Right ventricle myocardium inferior (tissue), 1 donor: Measurements from ENCODE around the gene LYPD3. TPM values are rescaled to one million over a fixed set of nuclear protein-coding genes. Genes with fewer than 3 reads are reported as not detected.
A peak's percentile ranks its signal among the peaks of the same experiment; 100 is the strongest.

Experiments used
- ATAC-seq: fragments of 200-7000 bp; cut with Tn5 transposase; one replicate; pipeline ENCODE4 v1.9.1; 2020; ENCODE audit warnings: mild to moderate bottlenecking, moderate library complexity
- DNase-seq: peaks from one replicate; pipeline ENCODE4 v3.0.0; 2021; ENCODE audit errors: missing footprints
- intact Hi-C: fragments of 100-400 bp; cut with DNase I; formaldehyde crosslinking; loops from one replicate; pipeline ENCODE4 v1.11.0; 2022
- total RNA-seq: library from RNA; stranded (reverse); fragmentation: NEBNext Ultra II Directional; extraction: Animal tissue kit (Norgen Biotek cat#: 25700); gene quantifications from one replicate; pipeline ENCODE4 v1.2.1, GENCODE V29; 2021
- donor health status: DM: no; HTN: yes; CAD: no; lungs with severe emphysema.

Gene LYPD3
- total RNA-seq, 1 donor from 2014 or later, result 0.19 TPM

GRCh38 chr19:43489979-43490599, 24.7 kb upstream of the LYPD3 start:
- ATAC-seq, result no peak

GRCh38 chr19:43489310-43489709, 23.9 kb upstream of the LYPD3 start:
- intact Hi-C loops, result no loop called here
- DNase-seq, result no peak
- ATAC-seq, result no peak

More at GRCh38 chr19:43489979-43490599, 24.7 kb upstream of the LYPD3 start:
- no peak for DNase-seq
- intact Hi-C loops, result no loop called here

GRCh38 chr19:43488179-43488578, 22.8 kb upstream of the LYPD3 start:
- no peak for ATAC-seq
- intact Hi-C loops, result no loop called here

GRCh38 chr19:43486412-43486811, 21.0 kb upstream of the LYPD3 start:
- ATAC-seq (no peak), DNase-seq (no peak)
- intact Hi-C loops, result no loop called here

More at GRCh38 chr19:43488179-43488578, 22.8 kb upstream of the LYPD3 start:
- DNase-seq, result no peak

- intact Hi-C loops, result no loop called here
- DNase-seq (no peak), ATAC-seq (no peak)
Measured at GRCh38 chr19:43485951-43486350, 20.5 kb upstream of the LYPD3 start.

GRCh38 chr19:43483281-43483680, 17.9 kb upstream of the LYPD3 start:
- no peak for ATAC-seq
- intact Hi-C loops, result no loop called here
- DNase-seq, result no peak

GRCh38 chr19:43482193-43482592, 16.8 kb upstream of the LYPD3 start:
- ATAC-seq, result no peak
- DNase-seq, result no peak
- intact Hi-C loops, result no loop called here

- no peak for DNase-seq
- ATAC-seq, result no peak
- intact Hi-C loops, result no loop called here
Measured at GRCh38 chr19:43481701-43482100, 16.3 kb upstream of the LYPD3 start.

GRCh38 chr19:43480574-43480973, 15.2 kb upstream of the LYPD3 start:
- no peak for ATAC-seq
- no peak for DNase-seq
- intact Hi-C loops, result no loop called here

GRCh38 chr19:43479961-43480561, 14.7 kb upstream of the LYPD3 start:
- no peak for ATAC-seq
- intact Hi-C loops, result no loop called here

GRCh38 chr19:43479226-43479625, 13.8 kb upstream of the LYPD3 start:
- no peak for DNase-seq
- intact Hi-C loops, result no loop called here
- no peak for ATAC-seq

More at GRCh38 chr19:43479961-43480561, 14.7 kb upstream of the LYPD3 start:
- no peak for DNase-seq

GRCh38 chr19:43478323-43478722, 12.9 kb upstream of the LYPD3 start:
- DNase-seq (no peak), ATAC-seq (no peak)
- intact Hi-C loops, result no loop called here

GRCh38 chr19:43476606-43477005, 11.2 kb upstream of the LYPD3 start:
- no peak for ATAC-seq
- intact Hi-C loops, result no loop called here
- no peak for DNase-seq

- intact Hi-C loops, result loop anchor here (2.0 kb wide), 1 partner anchor 22 kb away; no protein-coding TSS in a partner anchor
- DNase-seq (peak; percentile 95), ATAC-seq (peak; percentile 96)
Measured at GRCh38 chr19:43474986-43475705, 9.7 kb upstream of the LYPD3 start.

- intact Hi-C loops, result loop anchor here (2.0 kb wide), 1 partner anchor 22 kb away; no protein-coding TSS in a partner anchor
- no peak for DNase-seq
- ATAC-seq, result peak; percentile 1
Measured at GRCh38 chr19:43474487-43474886, 9.1 kb upstream of the LYPD3 start.

GRCh38 chr19:43471091-43471490, 5.7 kb upstream of the LYPD3 start:
- DNase-seq (no peak), ATAC-seq (no peak)
- intact Hi-C loops, result no loop called here

- DNase-seq, result no peak
- no peak for ATAC-seq
- intact Hi-C loops, result no loop called here
Measured at GRCh38 chr19:43470288-43470687, 4.9 kb upstream of the LYPD3 start.

GRCh38 chr19:43469160-43469480, 3.7 kb upstream of the LYPD3 start:
- ATAC-seq (no peak), DNase-seq (no peak)
- intact Hi-C loops, result loop anchor here (10.0 kb wide), 1 partner anchor 126 kb away; the partner anchor contains the start of genes IRGQ and ZNF576

- ATAC-seq (no peak), DNase-seq (no peak)
- intact Hi-C loops, result loop anchor here (10.0 kb wide), 1 partner anchor 126 kb away; the partner anchor contains the start of genes IRGQ and ZNF576
Measured at GRCh38 chr19:43468354-43469159, 3.1 kb upstream of the LYPD3 start.
